Measurements from ENCODE around the gene TNNT2. TPM values are rescaled to one million over a fixed set of nuclear protein-coding genes. Genes with fewer than 3 reads are reported as not detected.

Gene TNNT2
- total RNA-seq, 6 experiments from 2014 or later: 0.18 to 1.1 (median 0.24) TPM; not detected in 3

GRCh38 chr1:201359031-201359872, 18.2 kb downstream of the TNNT2 start:
- Histone ChIP-seq H3K9me3 (no peaks in the 10 kb centered on the region), H3K4me3 (no peak overlapping the region), H3K27ac (no peak overlapping the region), H3K4me1 (no peaks in the 10 kb centered on the region), H3K27me3 (no peaks in the 10 kb centered on the region), H3K36me3 (no peaks in the 10 kb centered on the region)
- TF ChIP-seq POLR2A (IDR thresholded peaks at IDR 0.05) (no peak), CTCF (IDR thresholded peaks at IDR 0.05) (no peak)
- intact Hi-C loops (cut with DNase I): loop anchor here in 1 of 2 donors (5.0 kb wide), 1 partner anchor 107 kb away; no protein-coding TSS in a partner anchor
- WGBS (ENCODE audit: insufficient coverage, low coverage, low lambda C conversion rate, missing lambda C conversion rate): 49% methylated on average over 9 of the region's 18 CpGs
- ATAC-seq (no peak), DNase-seq (peak in 2 of 3 donors; percentile 8 to 44)

GRCh38 chr1:201358596-201358995, 18.9 kb downstream of the TNNT2 start:
- H3K27me3 ChIP-seq: no peaks in the 10 kb centered on the region
- DNase-seq (peak in 1 of 3 donors; percentile 38), ATAC-seq (no peak)
- no peaks in the 10 kb centered on the region for H3K4me1 ChIP-seq
- H3K4me3 ChIP-seq: no peak overlapping the region
- H3K27ac ChIP-seq: no peak overlapping the region
- H3K9me3 ChIP-seq: no peaks in the 10 kb centered on the region
- no peaks in the 10 kb centered on the region for H3K36me3 ChIP-seq
- intact Hi-C loops (cut with DNase I): loop anchor here in 1 of 2 donors (5.0 kb wide), 1 partner anchor 106 kb away; no protein-coding TSS in a partner anchor
- WGBS (ENCODE audit: insufficient coverage, low coverage, low lambda C conversion rate, missing lambda C conversion rate): no CpG with 5 or more reads among the region's 4 CpGs
- TF ChIP-seq CTCF (IDR thresholded peaks at IDR 0.05): no peak
- TF ChIP-seq POLR2A (IDR thresholded peaks at IDR 0.05): no peak

- H3K27me3 ChIP-seq: no peaks in the 10 kb centered on the region
Measured at GRCh38 chr1:201357636-201358348, 19.7 kb downstream of the TNNT2 start.

GRCh38 chr1:201357211-201357610, 20.3 kb downstream of the TNNT2 start:
- Histone ChIP-seq H3K27ac (no peak overlapping the region), H3K36me3 (no peaks in the 10 kb centered on the region), H3K4me1 (no peaks in the 10 kb centered on the region), H3K9me3 (no peaks in the 10 kb centered on the region), H3K27me3 (no peaks in the 10 kb centered on the region), H3K4me3 (no peak overlapping the region)
- DNase-seq: peak in 2 of 3 donors; percentile 7 to 30
- no peak for ATAC-seq
- intact Hi-C loops (cut with DNase I): loop anchor here in 1 of 2 donors (5.0 kb wide), 1 partner anchor 105 kb away; no protein-coding TSS in a partner anchor
- TF ChIP-seq POLR2A (IDR thresholded peaks at IDR 0.05) (no peak), CTCF (IDR thresholded peaks at IDR 0.05) (no peak)
- WGBS (ENCODE audit: insufficient coverage, low coverage, low lambda C conversion rate, missing lambda C conversion rate): 83% methylated on average over 1 of the region's 8 CpGs

More at GRCh38 chr1:201357636-201358348, 19.7 kb downstream of the TNNT2 start:
- Histone ChIP-seq H3K4me1 (no peaks in the 10 kb centered on the region), H3K9me3 (no peaks in the 10 kb centered on the region), H3K27ac (no peak overlapping the region), H3K4me3 (no peak overlapping the region), H3K36me3 (no peaks in the 10 kb centered on the region)
- intact Hi-C loops (cut with DNase I): loop anchor here in 1 of 2 donors (5.0 kb wide), 1 partner anchor 105 kb away; no protein-coding TSS in a partner anchor
- WGBS (ENCODE audit: insufficient coverage, low coverage, low lambda C conversion rate, missing lambda C conversion rate): 52% methylated on average over 6 of the region's 10 CpGs
- TF ChIP-seq CTCF (IDR thresholded peaks at IDR 0.05): no peak
- no peak for TF ChIP-seq POLR2A (IDR thresholded peaks at IDR 0.05)
- peak in 2 of 3 donors; percentile 5 to 28 for DNase-seq
- no peak for ATAC-seq
